DND-41 (cell line): ENCODE results near the gene IZUMO1.

ENCODE experiments used
- EZH2 ChIP-seq: IDR thresholded peaks from 3 replicates; pipeline ENCODE4 v1.6.1; 2012; ENCODE audit warnings: borderline replicate concordance, low read depth, mild to moderate bottlenecking, moderate library complexity, low read length, inconsistent platforms; ENCODE audit not compliant: severe bottlenecking
- TF ChIP-seq, protein P1 (sequence below): IDR thresholded peaks from 2 replicates; pipeline ENCODE4 v1.5.1; 2012; ENCODE audit warnings: borderline replicate concordance, low read length, moderate library complexity, mild to moderate bottlenecking; ENCODE audit not compliant: poor library complexity, severe bottlenecking; ENCODE audit errors: extremely low read depth

GRCh38 chr19:48745208-48745995 is 1.3 kb downstream of the IZUMO1 start:
- TF ChIP-seq, protein P1, sequence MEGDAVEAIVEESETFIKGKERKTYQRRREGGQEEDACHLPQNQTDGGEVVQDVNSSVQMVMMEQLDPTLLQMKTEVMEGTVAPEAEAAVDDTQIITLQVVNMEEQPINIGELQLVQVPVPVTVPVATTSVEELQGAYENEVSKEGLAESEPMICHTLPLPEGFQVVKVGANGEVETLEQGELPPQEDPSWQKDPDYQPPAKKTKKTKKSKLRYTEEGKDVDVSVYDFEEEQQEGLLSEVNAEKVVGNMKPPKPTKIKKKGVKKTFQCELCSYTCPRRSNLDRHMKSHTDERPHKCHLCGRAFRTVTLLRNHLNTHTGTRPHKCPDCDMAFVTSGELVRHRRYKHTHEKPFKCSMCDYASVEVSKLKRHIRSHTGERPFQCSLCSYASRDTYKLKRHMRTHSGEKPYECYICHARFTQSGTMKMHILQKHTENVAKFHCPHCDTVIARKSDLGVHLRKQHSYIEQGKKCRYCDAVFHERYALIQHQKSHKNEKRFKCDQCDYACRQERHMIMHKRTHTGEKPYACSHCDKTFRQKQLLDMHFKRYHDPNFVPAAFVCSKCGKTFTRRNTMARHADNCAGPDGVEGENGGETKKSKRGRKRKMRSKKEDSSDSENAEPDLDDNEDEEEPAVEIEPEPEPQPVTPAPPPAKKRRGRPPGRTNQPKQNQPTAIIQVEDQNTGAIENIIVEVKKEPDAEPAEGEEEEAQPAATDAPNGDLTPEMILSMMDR = no peak
- no peak for TF ChIP-seq EZH2
